CD4-positive, alpha-beta T cell treated with Interleukin-4 for 4 hours (primary cell): Measurements from ENCODE around the gene FASTKD2.

ENCODE experiments used
- DNase-seq: peaks from one replicate; pipeline ENCODE4 v3.0.0-alpha.2; 2020

FASTKD2 gene

GRCh38 chr2:206840999-206841398 lies 75.6 kb downstream of the FASTKD2 start:
- no peak for DNase-seq
